Astrocyte (in vitro differentiated cells and primary cell): ENCODE data around the gene RNF123. TPM values are rescaled to one million over a fixed set of nuclear protein-coding genes. Genes with fewer than 3 reads are reported as not detected.

ENCODE experiments used
- DNase-seq: peaks from one replicate; pipeline ENCODE4 v3.0.0-alpha.2; 2010; ENCODE audit warnings: low read depth
- FAIRE-seq: peaks from 2 replicates; lab custom pipeline; 2011; peaks lifted over from hg19 to GRCh38; lab: Jason Lieb, UNC
- H2AFZ ChIP-seq: 2 replicates; pipeline ENCODE4 v1.6.0; 2012; ENCODE audit warnings: low read depth, low read length, inconsistent platforms
- H3K27ac ChIP-seq: 2 replicates; pipeline ENCODE4 v1.5.1; 2011; ENCODE audit warnings: low read depth, low read length, inconsistent platforms
- H3K27me3 ChIP-seq: 2 replicates; pipeline ENCODE4 v1.6.0; 2011; ENCODE audit warnings: low read length, inconsistent platforms; ENCODE audit not compliant: insufficient read depth
- H3K36me3 ChIP-seq: 2 replicates; pipeline ENCODE4 v1.5.1; 2011; ENCODE audit warnings: low read length, inconsistent platforms; ENCODE audit not compliant: insufficient read depth
- H3K4me1 ChIP-seq: 2 replicates; pipeline ENCODE4 v1.5.1; 2011; ENCODE audit warnings: low read length, inconsistent platforms; ENCODE audit not compliant: insufficient read depth
- H3K4me2 ChIP-seq: 2 replicates; pipeline ENCODE4 v1.6.0; 2012; ENCODE audit warnings: low read length, inconsistent platforms
- H3K4me3 ChIP-seq: 2 replicates; pipeline ENCODE4 v1.5.1; 2011; ENCODE audit warnings: low read depth, mild to moderate bottlenecking, low read length, inconsistent platforms; ENCODE audit not compliant: insufficient read depth
- H3K79me2 ChIP-seq: 2 replicates; pipeline ENCODE4 v1.6.0; 2012; ENCODE audit warnings: mild to moderate bottlenecking, low read length, inconsistent platforms; ENCODE audit not compliant: insufficient read depth
- H3K9ac ChIP-seq: 2 replicates; pipeline ENCODE4 v1.6.0; 2012; ENCODE audit warnings: mild to moderate bottlenecking, low read length, inconsistent platforms
- H3K9me3 ChIP-seq: 2 replicates; pipeline ENCODE4 v1.5.1; 2012; ENCODE audit warnings: low read depth, mild to moderate bottlenecking, low read length, inconsistent platforms; ENCODE audit not compliant: insufficient read depth
- H4K20me1 ChIP-seq: 2 replicates; pipeline ENCODE4 v1.6.0; 2012; ENCODE audit warnings: low read length, inconsistent platforms; ENCODE audit not compliant: insufficient read depth
- H3K27ac Mint-ChIP-seq: one replicate; pipeline ENCODE4 v1.8.0; 2021; ENCODE audit warnings: mild to moderate bottlenecking, mixed read lengths; ENCODE audit not compliant: unreplicated experiment
- H3K27me3 Mint-ChIP-seq: one replicate; pipeline ENCODE4 v1.8.0; 2021; ENCODE audit warnings: low read depth, mixed read lengths; ENCODE audit not compliant: unreplicated experiment
- H3K36me3 Mint-ChIP-seq: one replicate; pipeline ENCODE4 v1.8.0; 2021; ENCODE audit warnings: low read depth, mixed read lengths; ENCODE audit not compliant: unreplicated experiment
- H3K4me1 Mint-ChIP-seq: one replicate; pipeline ENCODE4 v1.8.0; 2021; ENCODE audit warnings: low read depth, mixed read lengths; ENCODE audit not compliant: unreplicated experiment
- H3K4me3 Mint-ChIP-seq: one replicate; pipeline ENCODE4 v1.8.0; 2021; ENCODE audit warnings: mild to moderate bottlenecking, moderate library complexity, mixed read lengths; ENCODE audit not compliant: unreplicated experiment
- H3K9me3 Mint-ChIP-seq: one replicate; pipeline ENCODE4 v1.8.0; 2021; ENCODE audit warnings: mild to moderate bottlenecking, mixed read lengths; ENCODE audit not compliant: unreplicated experiment
- EZH2 ChIP-seq: IDR thresholded peaks from 2 replicates; pipeline ENCODE4 v1.6.1; 2012; ENCODE audit warnings: mild to moderate bottlenecking, low read length, inconsistent platforms; ENCODE audit not compliant: insufficient read depth
- total RNA-seq: library from RNA; stranded (reverse); gene quantifications from 2 replicates; pipeline ENCODE4 v1.2.1, GENCODE V29; 2021
- TF ChIP-seq, protein P1 (sequence below): IDR thresholded peaks from 2 replicates; pipeline ENCODE4 v1.5.1; 2011; ENCODE audit warnings: low read depth, mild to moderate bottlenecking, inconsistent platforms, low read length, moderate library complexity; ENCODE audit not compliant: insufficient read depth

Gene RNF123
- total RNA-seq, 1 donor from 2014 or later, result 40.9 TPM

DNA sequence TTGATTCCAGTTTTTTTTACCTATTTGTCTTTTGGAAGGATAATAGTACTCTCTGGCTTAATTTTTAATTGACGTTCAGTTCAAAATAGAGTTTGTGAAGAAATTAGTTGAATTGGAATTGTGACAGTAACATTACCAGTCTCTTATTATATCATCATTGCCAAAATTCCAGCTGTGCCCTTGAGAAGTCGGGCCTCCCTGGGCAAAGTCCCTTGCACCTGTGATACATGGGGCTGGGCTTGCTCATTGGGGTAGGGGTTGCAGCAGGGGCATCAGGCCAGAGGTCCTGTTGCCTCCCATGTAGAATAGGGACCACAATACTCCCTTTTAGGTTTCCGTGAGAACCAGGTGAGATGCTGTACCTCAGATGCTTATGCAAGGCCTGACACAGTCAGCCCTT lies 43.1 kb upstream of the RNF123 start:
- Histone ChIP-seq H3K9ac (no peak overlapping the region), H3K27ac (no peak overlapping the region), H3K4me2 (no peak overlapping the region), H3K4me1 (no peaks in the 10 kb centered on the region), H3K9me3 (no peaks in the 10 kb centered on the region), H3K27me3 (no peaks in the 10 kb centered on the region), H3K79me2 (no peaks in the 10 kb centered on the region), H4K20me1 (no peaks in the 10 kb centered on the region), H3K4me3 (no peak overlapping the region), H3K36me3 (no peaks in the 10 kb centered on the region), H2AFZ (no peak overlapping the region)
- FAIRE-seq (no peak), DNase-seq (no peak)
- H3K9me3 Mint-ChIP-seq, result no peaks in the 10 kb centered on the region
- no peak overlapping the region for H3K4me3 Mint-ChIP-seq
- no peak overlapping the region for H3K27ac Mint-ChIP-seq
- peaks cover 13% of the 10 kb centered on the region for H3K4me1 Mint-ChIP-seq
- peaks cover 8% of the 10 kb centered on the region for H3K27me3 Mint-ChIP-seq
- TF ChIP-seq, protein P1, sequence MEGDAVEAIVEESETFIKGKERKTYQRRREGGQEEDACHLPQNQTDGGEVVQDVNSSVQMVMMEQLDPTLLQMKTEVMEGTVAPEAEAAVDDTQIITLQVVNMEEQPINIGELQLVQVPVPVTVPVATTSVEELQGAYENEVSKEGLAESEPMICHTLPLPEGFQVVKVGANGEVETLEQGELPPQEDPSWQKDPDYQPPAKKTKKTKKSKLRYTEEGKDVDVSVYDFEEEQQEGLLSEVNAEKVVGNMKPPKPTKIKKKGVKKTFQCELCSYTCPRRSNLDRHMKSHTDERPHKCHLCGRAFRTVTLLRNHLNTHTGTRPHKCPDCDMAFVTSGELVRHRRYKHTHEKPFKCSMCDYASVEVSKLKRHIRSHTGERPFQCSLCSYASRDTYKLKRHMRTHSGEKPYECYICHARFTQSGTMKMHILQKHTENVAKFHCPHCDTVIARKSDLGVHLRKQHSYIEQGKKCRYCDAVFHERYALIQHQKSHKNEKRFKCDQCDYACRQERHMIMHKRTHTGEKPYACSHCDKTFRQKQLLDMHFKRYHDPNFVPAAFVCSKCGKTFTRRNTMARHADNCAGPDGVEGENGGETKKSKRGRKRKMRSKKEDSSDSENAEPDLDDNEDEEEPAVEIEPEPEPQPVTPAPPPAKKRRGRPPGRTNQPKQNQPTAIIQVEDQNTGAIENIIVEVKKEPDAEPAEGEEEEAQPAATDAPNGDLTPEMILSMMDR, result no peak
- TF ChIP-seq EZH2, result no peak
- peaks cover 2% of the 10 kb centered on the region for H3K36me3 Mint-ChIP-seq

DNA sequence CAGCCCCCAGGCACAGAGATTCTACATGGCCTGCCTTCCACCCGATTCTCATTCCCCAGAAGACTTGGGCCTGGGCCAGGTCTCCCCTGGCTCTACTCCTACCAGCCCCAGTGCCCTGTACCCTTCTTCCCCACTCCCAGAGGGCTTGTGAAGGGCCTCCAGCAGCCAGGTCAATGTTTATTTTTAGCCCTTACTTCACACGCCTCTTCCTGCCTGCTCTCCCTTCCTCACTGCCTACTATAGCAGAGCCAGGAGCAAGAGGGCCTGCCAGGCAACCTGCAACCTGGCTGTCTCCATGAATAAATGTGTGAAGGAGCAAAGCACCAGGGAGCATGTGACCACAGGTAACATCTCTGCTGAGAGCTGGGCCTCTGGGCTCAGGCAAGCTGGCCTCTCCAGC lies 41.6 kb upstream of the RNF123 start:
- H3K4me3 ChIP-seq, result no peak overlapping the region
- H3K9me3 ChIP-seq, result no peaks in the 10 kb centered on the region
- H3K27me3 ChIP-seq, result no peaks in the 10 kb centered on the region
- no peaks in the 10 kb centered on the region for H4K20me1 ChIP-seq
- FAIRE-seq, result no peak
- Mint-ChIP-seq H3K4me3 (no peak overlapping the region), H3K9me3 (no peaks in the 10 kb centered on the region), H3K4me1 (peaks cover 13% of the 10 kb centered on the region), H3K27ac (peak overlapping the region; percentile 28), H3K36me3 (peaks cover 2% of the 10 kb centered on the region), H3K27me3 (peaks cover 11% of the 10 kb centered on the region)
- H3K4me1 ChIP-seq, result no peaks in the 10 kb centered on the region
- H3K79me2 ChIP-seq, result no peaks in the 10 kb centered on the region
- H3K4me2 ChIP-seq, result no peak overlapping the region
- no peak for DNase-seq
- no peak overlapping the region for H3K9ac ChIP-seq
- H3K27ac ChIP-seq, result no peak overlapping the region
- H2AFZ ChIP-seq, result no peak overlapping the region
- TF ChIP-seq, protein P1, result no peak
- TF ChIP-seq EZH2, result no peak
- H3K36me3 ChIP-seq, result no peaks in the 10 kb centered on the region

DNA sequence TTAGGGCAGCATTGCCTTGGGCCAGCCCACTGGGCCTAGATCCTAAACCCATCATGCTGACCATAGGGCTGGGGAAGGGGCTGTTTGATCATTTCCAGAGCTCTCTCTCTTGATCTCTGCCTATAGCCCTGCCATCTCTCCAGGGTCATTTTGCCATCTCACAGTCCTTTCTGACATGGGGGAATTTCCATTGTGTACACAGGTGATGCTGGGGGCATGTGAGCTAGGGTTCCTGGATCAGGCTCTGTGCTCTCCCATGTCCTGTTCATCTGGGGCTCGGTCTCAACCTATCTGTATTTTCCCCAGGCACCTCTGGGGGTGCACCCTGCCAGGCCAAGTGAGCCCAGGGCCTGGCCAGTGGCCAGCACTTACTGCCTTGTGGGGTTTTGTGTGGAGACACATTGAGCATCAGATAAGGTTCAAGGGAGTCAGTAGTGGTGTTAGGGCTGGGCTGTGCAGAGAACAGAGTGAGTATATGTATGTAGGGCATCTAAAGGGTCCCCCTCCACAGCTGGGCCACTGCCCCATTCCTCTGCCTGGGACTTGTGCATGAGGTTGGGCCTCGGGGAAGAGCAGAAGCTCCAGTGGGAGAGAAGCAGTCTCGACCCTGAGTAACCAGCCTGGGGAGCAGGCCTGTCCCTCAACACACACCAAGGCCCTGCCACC lies 40.9 kb upstream of the RNF123 start:
- Mint-ChIP-seq H3K4me3 (no peak overlapping the region), H3K4me1 (peaks cover 13% of the 10 kb centered on the region), H3K27me3 (peaks cover 11% of the 10 kb centered on the region), H3K9me3 (no peaks in the 10 kb centered on the region), H3K36me3 (peaks cover 2% of the 10 kb centered on the region), H3K27ac (no peak overlapping the region)
- Histone ChIP-seq H3K27me3 (no peaks in the 10 kb centered on the region), H2AFZ (no peak overlapping the region), H4K20me1 (no peaks in the 10 kb centered on the region), H3K9me3 (no peaks in the 10 kb centered on the region), H3K27ac (no peak overlapping the region), H3K4me2 (no peak overlapping the region), H3K36me3 (no peaks in the 10 kb centered on the region), H3K4me1 (no peaks in the 10 kb centered on the region), H3K79me2 (no peaks in the 10 kb centered on the region), H3K4me3 (no peak overlapping the region), H3K9ac (no peak overlapping the region)
- TF ChIP-seq EZH2, result no peak
- TF ChIP-seq, protein P1, result no peak
- no peak for FAIRE-seq
- no peak for DNase-seq
